HepG2 (cell line): ENCODE results near the gene BST2. TPM values are rescaled to one million over a fixed set of nuclear protein-coding genes. Genes with fewer than 3 reads are reported as not detected.

Experiments
- AHR ChIP-seq: IDR thresholded peaks from 2 replicates; pipeline ENCODE4 v1.6.1; 2018; ENCODE audit warnings: missing genetic modification reagents, missing compliant biosample characterization
- ARHGAP35 ChIP-seq: sonication (generic); formaldehyde crosslinking; IDR thresholded peaks from 2 replicates; pipeline ENCODE4 v1.9.0; 2022; ENCODE audit warnings: mild to moderate bottlenecking, inconsistent platforms, moderate library complexity, missing genetic modification reagents, borderline replicate concordance
- ATF1 ChIP-seq: IDR thresholded peaks from 2 replicates; pipeline ENCODE4 v1.6.1; 2016; ENCODE audit warnings: mild to moderate bottlenecking, control low read depth
- BATF2 ChIP-seq: sonication (generic); formaldehyde crosslinking; IDR thresholded peaks from 2 replicates; pipeline ENCODE4 v1.8.0; 2022; ENCODE audit warnings: mild to moderate bottlenecking, missing genetic modification reagents, moderate library complexity
- BRCA1 ChIP-seq: sonication (generic); formaldehyde crosslinking; IDR thresholded peaks from 2 replicates; pipeline ENCODE4 v1.4.0; 2020; ENCODE audit warnings: missing genetic modification reagents
- FOSL1 ChIP-seq: sonication (generic); formaldehyde crosslinking; IDR thresholded peaks from 2 replicates; pipeline ENCODE4 v1.9.0; 2021; ENCODE audit warnings: missing genetic modification reagents, borderline replicate concordance
- GMEB2 ChIP-seq: IDR thresholded peaks from 2 replicates; pipeline ENCODE4 v1.6.1; 2016; ENCODE audit warnings: missing biosample characterization, missing genetic modification reagents, low read depth
- HNRNPUL1 ChIP-seq: fragments of 200-400 bp; formaldehyde crosslinking; IDR thresholded peaks from 2 replicates; pipeline ENCODE4 v1.6.1; 2017; ENCODE audit warnings: low read depth, mild to moderate bottlenecking, low read length, moderate library complexity
- IKZF5 ChIP-seq: IDR thresholded peaks from 2 replicates; pipeline ENCODE4 v1.6.1; 2018; ENCODE audit warnings: missing genetic modification reagents, mild to moderate bottlenecking, missing compliant biosample characterization
- IRF2 ChIP-seq: IDR thresholded peaks from 2 replicates; pipeline ENCODE4 v1.6.1; 2018; ENCODE audit warnings: missing genetic modification reagents, missing compliant biosample characterization
- MAFF ChIP-seq: IDR thresholded peaks from 2 replicates; pipeline ENCODE4 v1.6.1; 2011; ENCODE audit warnings: low read depth, low read length, improper control_type of control experiment
- MTERF4 ChIP-seq: sonication (generic); formaldehyde crosslinking; IDR thresholded peaks from 2 replicates; pipeline ENCODE4 v1.8.0; 2023; ENCODE audit warnings: mild to moderate bottlenecking, missing genetic modification reagents
- NBN ChIP-seq: fragments of 450-650 bp; conservative IDR thresholded peaks from 2 replicates; pipeline ENCODE4 v1.6.1; 2017
- NCOA2 ChIP-seq: sonication (generic); formaldehyde crosslinking; IDR thresholded peaks from 2 replicates; pipeline ENCODE4 v1.8.0; 2022; ENCODE audit warnings: inconsistent platforms
- NFE2L2 ChIP-seq: fragments of 150-350 bp; IDR thresholded peaks from 2 replicates; pipeline ENCODE4 v1.6.1; 2014; ENCODE audit warnings: low read length
- SAFB2 ChIP-seq: sonication (generic); formaldehyde crosslinking; IDR thresholded peaks from 2 replicates; pipeline ENCODE4 v1.5.1; 2020; ENCODE audit warnings: missing genetic modification reagents, low read depth, mild to moderate bottlenecking, borderline replicate concordance
- SIN3B ChIP-seq: fragments of 150-350 bp; IDR thresholded peaks from 2 replicates; pipeline ENCODE4 v1.6.1; 2014; ENCODE audit warnings: low read length
- SP4 ChIP-seq: sonication (generic); formaldehyde crosslinking; IDR thresholded peaks from 2 replicates; pipeline ENCODE4 v1.8.1; 2023; ENCODE audit warnings: mild to moderate bottlenecking, missing genetic modification reagents
- TFAP4 ChIP-seq: sonication (generic); IDR thresholded peaks from 2 replicates; pipeline ENCODE4 v1.6.1; 2016; ENCODE audit warnings: low read depth, borderline replicate concordance
- TRIM24 ChIP-seq: sonication (generic); formaldehyde crosslinking; IDR thresholded peaks from 2 replicates; pipeline ENCODE4 v1.8.0; 2022; ENCODE audit warnings: mild to moderate bottlenecking, missing genetic modification reagents
- ZBTB2 ChIP-seq: sonication (generic); formaldehyde crosslinking; IDR thresholded peaks from 2 replicates; pipeline ENCODE4 v1.8.0; 2022; ENCODE audit warnings: low read depth, missing genetic modification reagents
- ZNF124 ChIP-seq: sonication (generic); formaldehyde crosslinking; IDR thresholded peaks from 2 replicates; pipeline ENCODE4 v1.4.0; 2020; ENCODE audit warnings: missing genetic modification reagents
- ZNF34 ChIP-seq: sonication (generic); formaldehyde crosslinking; IDR thresholded peaks from 2 replicates; pipeline ENCODE4 v1.4.0; 2020; ENCODE audit warnings: mild to moderate bottlenecking, missing genetic modification reagents, borderline replicate concordance
- polyA plus RNA-seq, 8 experiments: library from polyadenylated mRNA; depleted of rRNA in 3 of 8; stranded (reverse) in 7 of 8; unstranded in 1 of 8; fragments of >200 nt; fragmentation: Illumina TruSeq in 4 of 8; extraction: Trizol in 4 of 8; gene quantifications; 2 replicates each; pipeline versions ENCODE4 v1.2.1 to v1.2.3, GENCODE V29; 2011 to 2016; ENCODE audit warnings: low read depth in 4 of 8, missing spikeins in 1 of 8, mixed read lengths in 1 of 8; ENCODE audit not compliant: insufficient read depth in 1 of 8
- total RNA-seq, 5 experiments: library from RNA; depleted of rRNA; stranded (reverse); fragments of >200 nt; fragmentation: Illumina TruSeq; extraction: Trizol; gene quantifications; 2 replicates each; pipeline ENCODE4 v1.2.3, GENCODE V29; 2016; ENCODE audit warnings: low read depth in 1 of 5

The BST2 gene
- total and polyA plus RNA-seq, 2 of the 13 experiments (the other 11 are each of a cell fraction or from before 2014, with no cell fraction given) = 58.8 to 93.8 TPM

GRCh38 chr19:17419621-17420474 lies 14.4 kb upstream of the BST2 start, which contains the start of gene MVB12A (continued):
- TF ChIP-seq IKZF5 = 0 out of 2 replicates have a peak, but pooled peaks have one; percentile 43
- no peak for TF ChIP-seq TRIM24 (CRISPR knock-in tag)
- TF ChIP-seq SIN3B = no peak
- TF ChIP-seq ZNF124 = 0 out of 2 replicates have a peak, but pooled peaks have one; percentile 72
- TF ChIP-seq FOSL1 (CRISPR knock-in tag) = no peak
- TF ChIP-seq TFAP4 = peak; percentile 93
- no peak for TF ChIP-seq HNRNPUL1
- TF ChIP-seq MAFF = no peak
- no peak for TF ChIP-seq NCOA2 (CRISPR knock-in tag)
- TF ChIP-seq BATF2 = no peak
- TF ChIP-seq BRCA1 (CRISPR knock-in tag) = peak; percentile 57; the same call in 1 of the 2 replicates
- no peak for TF ChIP-seq NFE2L2
- TF ChIP-seq ARHGAP35 (CRISPR knock-in tag) = peak; percentile 30; the same call in 1 of the 2 replicates
- TF ChIP-seq ATF1 (CRISPR knock-in tag) = peak; percentile 81
- no peak for TF ChIP-seq SAFB2 (CRISPR knock-in tag)
- TF ChIP-seq IRF2 = peak; percentile 79; the same call in 1 of the 2 replicates
- TF ChIP-seq AHR = no peak
- peak; percentile 72; the same call in 1 of the 2 replicates for TF ChIP-seq MTERF4
- TF ChIP-seq ZNF34 (CRISPR knock-in tag) = no peak; the same call in 1 of the 2 replicates
- peak; percentile 81 for TF ChIP-seq SP4 (CRISPR knock-in tag)
- no peak for TF ChIP-seq NBN
- TF ChIP-seq GMEB2 = peak; percentile 26; the same call in 1 of the 2 replicates
- 0 out of 2 replicates have a peak, but pooled peaks have one; percentile 69 for TF ChIP-seq ZBTB2 (CRISPR knock-in tag)
